Cardiac fibroblast (primary cell): ENCODE measurements around the gene ITGBL1.

Experiments
- DNase-seq, 2 donors: peaks; one replicate each; pipeline versions ENCODE4 v3.0.0 to v3.0.0-alpha.2; 2010; ENCODE audit warnings: low read depth in 2 of 2
- H3K4me3 ChIP-seq, 2 donors: replicated peaks in 1 of 2; 1 replicate in 1 of 2; 2 replicates in 1 of 2; pipeline ENCODE4 v1.5.1; 2011; ENCODE audit warnings: low read depth in 2 of 2, low read length in 2 of 2, mild to moderate bottlenecking in 2 of 2, moderate library complexity in 1 of 2
- TF ChIP-seq, protein P1 (sequence below): IDR thresholded peaks from one replicate; pipeline ENCODE4 v1.5.1; 2011; ENCODE audit warnings: low read depth, mild to moderate bottlenecking, low read length, inconsistent platforms

The ITGBL1 gene

DNA sequence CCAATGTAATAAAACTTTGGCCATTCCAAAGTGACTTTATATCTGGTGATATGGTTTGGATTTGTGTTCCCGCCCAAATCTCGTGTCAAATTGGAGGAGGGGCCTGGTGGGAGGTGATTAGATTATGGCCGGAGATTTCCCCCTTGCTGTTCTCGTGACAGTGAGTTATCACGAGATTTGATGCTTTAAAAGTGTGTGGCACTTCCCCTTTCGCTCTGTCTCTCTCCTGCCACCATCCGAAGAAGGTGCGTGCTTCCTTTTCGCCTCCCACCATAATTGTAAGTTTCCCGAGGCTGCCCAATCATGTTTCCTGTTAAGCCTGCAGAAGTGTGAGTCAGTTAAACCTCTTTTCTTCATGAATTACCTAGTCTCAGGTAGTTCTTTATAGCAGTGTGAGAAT, 26.9 kb upstream of the ITGBL1 start:
- TF ChIP-seq, protein P1, sequence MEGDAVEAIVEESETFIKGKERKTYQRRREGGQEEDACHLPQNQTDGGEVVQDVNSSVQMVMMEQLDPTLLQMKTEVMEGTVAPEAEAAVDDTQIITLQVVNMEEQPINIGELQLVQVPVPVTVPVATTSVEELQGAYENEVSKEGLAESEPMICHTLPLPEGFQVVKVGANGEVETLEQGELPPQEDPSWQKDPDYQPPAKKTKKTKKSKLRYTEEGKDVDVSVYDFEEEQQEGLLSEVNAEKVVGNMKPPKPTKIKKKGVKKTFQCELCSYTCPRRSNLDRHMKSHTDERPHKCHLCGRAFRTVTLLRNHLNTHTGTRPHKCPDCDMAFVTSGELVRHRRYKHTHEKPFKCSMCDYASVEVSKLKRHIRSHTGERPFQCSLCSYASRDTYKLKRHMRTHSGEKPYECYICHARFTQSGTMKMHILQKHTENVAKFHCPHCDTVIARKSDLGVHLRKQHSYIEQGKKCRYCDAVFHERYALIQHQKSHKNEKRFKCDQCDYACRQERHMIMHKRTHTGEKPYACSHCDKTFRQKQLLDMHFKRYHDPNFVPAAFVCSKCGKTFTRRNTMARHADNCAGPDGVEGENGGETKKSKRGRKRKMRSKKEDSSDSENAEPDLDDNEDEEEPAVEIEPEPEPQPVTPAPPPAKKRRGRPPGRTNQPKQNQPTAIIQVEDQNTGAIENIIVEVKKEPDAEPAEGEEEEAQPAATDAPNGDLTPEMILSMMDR: no peak
- no peak for DNase-seq
- H3K4me3 ChIP-seq: no peak overlapping the region

DNA sequence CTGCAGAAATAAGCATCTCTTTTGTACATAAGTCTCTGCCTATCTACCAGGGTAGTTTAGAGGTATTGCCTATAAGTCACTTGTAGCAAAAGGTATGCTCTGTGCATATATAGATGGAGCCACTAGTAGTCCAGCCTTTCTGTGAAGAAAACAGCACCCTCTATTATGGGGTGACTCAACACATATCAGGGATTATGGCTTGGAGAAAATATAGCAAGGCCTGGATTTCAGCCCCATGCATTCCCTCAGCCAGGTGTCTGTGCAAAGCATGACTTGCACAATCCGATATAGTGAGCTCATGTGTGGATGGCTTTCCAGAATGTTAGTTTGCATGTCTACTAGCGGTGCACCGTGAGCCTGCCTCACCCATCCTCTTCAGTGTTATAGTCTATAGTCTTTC, 22.7 kb upstream of the ITGBL1 start:
- TF ChIP-seq, protein P1: no peak
- DNase-seq: no peak
- no peak overlapping the region for H3K4me3 ChIP-seq

DNA sequence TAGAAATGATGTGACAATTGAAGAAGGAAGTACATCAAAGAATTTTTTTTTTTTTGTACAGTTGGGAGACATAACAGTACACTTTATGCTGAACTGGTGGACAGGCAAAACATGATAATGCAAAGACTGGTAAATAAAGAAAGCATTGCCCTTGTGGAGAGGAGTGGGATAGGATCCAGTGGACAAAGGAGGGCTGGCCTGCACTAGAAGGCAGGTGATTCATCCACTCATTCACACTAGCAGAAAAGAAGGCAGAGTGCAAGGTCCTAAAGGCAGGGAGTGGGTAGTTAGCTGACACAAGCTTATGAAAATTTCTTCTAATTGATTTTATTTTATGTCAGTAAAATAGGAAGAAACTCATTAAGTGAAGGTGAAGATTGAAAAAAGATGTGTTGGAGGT, 18.6 kb upstream of the ITGBL1 start:
- TF ChIP-seq, protein P1: no peak
- no peak for DNase-seq
- H3K4me3 ChIP-seq: no peak overlapping the region

DNA sequence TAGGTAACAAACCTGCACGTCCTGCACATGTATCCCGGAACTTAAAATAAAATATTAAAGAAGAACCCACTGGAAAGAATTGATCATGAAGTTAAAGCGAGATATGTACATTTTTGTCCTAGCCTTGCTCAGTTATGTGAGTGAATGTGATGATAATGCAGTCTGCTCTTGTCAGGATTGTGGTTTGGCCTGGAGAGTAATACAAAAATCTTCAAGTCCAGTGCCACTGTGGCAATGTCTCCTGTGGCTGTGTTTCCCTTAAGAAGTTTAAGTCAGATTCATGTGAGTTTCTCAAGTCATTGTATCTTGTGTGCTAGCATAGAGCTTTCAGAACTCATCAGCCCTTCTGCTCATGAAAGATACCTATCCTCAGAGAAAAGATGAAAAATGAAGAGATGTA, 18.0 kb upstream of the ITGBL1 start:
- no peak for DNase-seq
- no peak overlapping the region for H3K4me3 ChIP-seq
- TF ChIP-seq, protein P1: no peak

DNA sequence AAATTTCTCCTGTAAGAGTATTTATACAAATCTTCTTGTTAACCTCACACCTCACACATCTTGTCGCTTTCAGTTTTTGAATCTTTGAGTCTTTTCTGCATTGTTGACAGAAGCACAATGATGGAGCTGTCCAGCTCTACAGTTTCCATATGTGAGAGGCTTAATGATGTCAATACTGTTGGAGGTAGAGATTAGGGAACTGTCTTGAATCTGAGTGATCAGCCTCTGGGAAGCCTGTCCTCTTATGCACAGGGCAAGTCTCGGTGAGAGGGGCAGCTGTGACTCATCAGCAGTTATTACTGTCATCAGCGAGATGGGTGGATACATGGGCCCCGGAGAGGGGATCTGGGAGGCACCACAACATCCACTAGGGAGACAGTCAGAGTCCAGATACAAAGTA, 4.6 kb upstream of the ITGBL1 start:
- H3K4me3 ChIP-seq: no peak overlapping the region
- TF ChIP-seq, protein P1: no peak
- peak; percentile 3 to 27 for DNase-seq

DNA sequence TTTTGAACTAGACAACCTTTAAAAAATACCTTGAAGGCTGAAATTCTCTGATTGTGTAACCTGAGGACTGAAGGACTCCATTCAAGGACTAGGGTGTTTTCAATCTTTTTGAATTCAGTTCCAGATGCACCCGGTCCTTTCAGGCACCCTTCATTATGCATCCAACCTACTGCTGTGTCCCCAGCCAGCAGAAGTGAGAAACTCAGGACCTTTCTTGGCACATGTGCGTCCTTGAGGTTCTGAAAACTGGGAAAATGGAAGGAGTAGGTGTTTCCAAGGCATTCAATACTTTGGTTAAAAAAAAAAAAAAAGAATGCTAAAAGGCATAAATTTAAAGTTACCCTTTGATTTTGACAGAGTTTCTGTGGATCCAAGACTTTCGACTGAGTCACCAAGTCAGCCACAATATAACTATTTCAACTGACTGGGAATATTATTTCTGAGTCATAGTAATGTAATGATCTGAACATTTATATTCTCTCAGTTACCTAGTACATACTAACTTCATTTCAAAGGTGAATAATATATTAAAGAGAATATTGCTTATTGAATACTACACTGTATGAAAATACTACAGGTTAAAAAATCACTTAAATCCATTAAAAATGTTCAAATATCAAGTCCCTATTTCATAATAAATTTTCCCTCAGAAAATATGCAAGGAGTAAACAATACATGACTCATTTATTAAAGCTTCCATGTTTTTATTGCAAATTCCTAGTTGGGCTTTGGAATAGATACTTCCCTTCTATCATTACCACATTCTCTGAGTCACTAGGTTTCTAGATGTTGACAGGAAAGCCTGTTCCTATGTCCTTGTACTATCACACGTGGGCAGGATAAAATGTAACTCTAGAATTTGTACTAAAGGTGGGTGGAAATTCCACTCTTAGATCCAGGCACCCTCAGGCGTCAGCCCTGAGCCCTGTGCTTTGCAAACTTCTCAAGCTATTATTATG, 2.4 kb upstream of the ITGBL1 start:
- TF ChIP-seq, protein P1: no peak
- no peak overlapping the region for H3K4me3 ChIP-seq
- peak; percentile 61 to 90 for DNase-seq

DNA sequence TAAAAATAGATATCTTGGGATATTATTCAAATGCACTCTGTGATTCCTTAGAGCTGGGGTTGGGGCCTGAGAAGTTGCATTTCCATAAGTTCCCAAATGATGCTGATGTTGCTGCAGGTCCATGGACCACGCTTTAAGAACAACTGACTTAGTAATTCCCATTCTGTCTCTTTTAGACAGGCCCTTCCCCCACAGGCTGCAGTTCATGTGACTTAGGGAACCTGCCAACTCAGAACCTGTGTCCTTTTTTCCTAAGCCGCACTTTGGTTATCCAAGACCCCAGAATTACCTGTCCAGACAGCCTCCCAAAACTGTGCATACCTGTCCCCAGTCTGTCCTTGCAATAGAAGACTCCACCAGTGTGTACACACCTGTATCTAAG, 1.7 kb upstream of the ITGBL1 start:
- H3K4me3 ChIP-seq: no peak overlapping the region
- TF ChIP-seq, protein P1: no peak

More for the DNA sequence above, 1.7 kb upstream of the ITGBL1 start:
- no peak for DNase-seq
